HepG2 (cell line): Measurements from ENCODE around the gene CSNK1G1. TPM values are rescaled to one million over a fixed set of nuclear protein-coding genes. Genes with fewer than 3 reads are reported as not detected.

Source experiments
- CAMTA2 ChIP-seq: sonication (generic); formaldehyde crosslinking; IDR thresholded peaks from 2 replicates; pipeline ENCODE4 v1.4.0; 2020; ENCODE audit warnings: mild to moderate bottlenecking, missing genetic modification reagents, borderline replicate concordance
- DRAP1 ChIP-seq: IDR thresholded peaks from 2 replicates; pipeline ENCODE4 v1.6.1; 2016; ENCODE audit warnings: missing genetic modification reagents, missing compliant biosample characterization
- FIP1L1 ChIP-seq: fragments of 200-400 bp; formaldehyde crosslinking; IDR thresholded peaks from 2 replicates; pipeline ENCODE4 v1.6.1; 2018; ENCODE audit warnings: low read depth, mild to moderate bottlenecking, low read length, moderate library complexity, borderline replicate concordance; ENCODE audit not compliant: insufficient read depth
- FOXP1 ChIP-seq, 2 experiments: fragments of 450-650 bp in 1 of 2; IDR thresholded peaks; 2 replicates each; pipeline ENCODE4 v1.6.1; 2017 to 2018; ENCODE audit warnings: antibody characterized with exemption in 1 of 2
- GRHL1 ChIP-seq: sonication (generic); formaldehyde crosslinking; conservative IDR thresholded peaks from 2 replicates; pipeline ENCODE4 v1.8.0; 2022; ENCODE audit warnings: missing genetic modification reagents
- PPARG ChIP-seq: conservative IDR thresholded peaks from 2 replicates; pipeline ENCODE4 v1.6.1; 2016; ENCODE audit warnings: missing biosample characterization, missing genetic modification reagents
- TFDP1 ChIP-seq: IDR thresholded peaks from 2 replicates; pipeline ENCODE4 v1.6.1; 2016; ENCODE audit warnings: missing compliant biosample characterization, missing genetic modification reagents, borderline replicate concordance
- TRAFD1 ChIP-seq: sonication (generic); formaldehyde crosslinking; IDR thresholded peaks from 2 replicates; pipeline ENCODE4 v1.5.1; 2020; ENCODE audit warnings: missing genetic modification reagents, mild to moderate bottlenecking, borderline replicate concordance
- UBTF ChIP-seq: sonication (generic); formaldehyde crosslinking; IDR thresholded peaks from 2 replicates; pipeline ENCODE4 v1.4.0; 2020; ENCODE audit warnings: mild to moderate bottlenecking, missing genetic modification reagents
- ZEB1 ChIP-seq: IDR thresholded peaks from 2 replicates; pipeline ENCODE4 v1.6.1; 2012; ENCODE audit warnings: mild to moderate bottlenecking, low read depth, inconsistent platforms; ENCODE audit not compliant: insufficient replicate concordance
- ZKSCAN1 ChIP-seq: fragments of 150-350 bp; IDR thresholded peaks from 2 replicates; pipeline ENCODE4 v1.6.1; 2014; ENCODE audit warnings: low read length
- ZMAT3 ChIP-seq: sonication (generic); formaldehyde crosslinking; conservative IDR thresholded peaks from 2 replicates; pipeline ENCODE4 v1.7.0; 2021; ENCODE audit warnings: missing genetic modification reagents
- ZNF296 ChIP-seq: sonication (generic); formaldehyde crosslinking; conservative IDR thresholded peaks from 2 replicates; pipeline ENCODE4 v1.5.0; 2020; ENCODE audit warnings: mild to moderate bottlenecking, missing genetic modification reagents
- ZNF367 ChIP-seq: sonication (generic); formaldehyde crosslinking; IDR thresholded peaks from 2 replicates; pipeline ENCODE4 v1.4.0; 2020; ENCODE audit warnings: missing genetic modification reagents, borderline replicate concordance
- ZNF639 ChIP-seq: conservative IDR thresholded peaks from 2 replicates; pipeline ENCODE4 v1.6.1; 2018; ENCODE audit warnings: missing genetic modification reagents
- ZNF878 ChIP-seq: sonication (generic); formaldehyde crosslinking; IDR thresholded peaks from 2 replicates; pipeline ENCODE4 v1.8.1; 2023; ENCODE audit warnings: mild to moderate bottlenecking, missing genetic modification reagents, moderate library complexity
- polyA plus RNA-seq, 8 experiments: library from polyadenylated mRNA; depleted of rRNA in 3 of 8; stranded (reverse) in 7 of 8; unstranded in 1 of 8; fragments of >200 nt; fragmentation: Illumina TruSeq in 4 of 8; extraction: Trizol in 4 of 8; gene quantifications; 2 replicates each; pipeline versions ENCODE4 v1.2.1 to v1.2.3, GENCODE V29; 2011 to 2016; ENCODE audit warnings: low read depth in 4 of 8, missing spikeins in 1 of 8, mixed read lengths in 1 of 8; ENCODE audit not compliant: insufficient read depth in 1 of 8
- total RNA-seq, 5 experiments: library from RNA; depleted of rRNA; stranded (reverse); fragments of >200 nt; fragmentation: Illumina TruSeq; extraction: Trizol; gene quantifications; 2 replicates each; pipeline ENCODE4 v1.2.3, GENCODE V29; 2016; ENCODE audit warnings: low read depth in 1 of 5

CSNK1G1 gene
- total and polyA plus RNA-seq, 2 of the 13 experiments (the other 11 are each of a cell fraction or from before 2014, with no cell fraction given), result 8.5 to 12.6 TPM

- TF ChIP-seq ZNF639 (CRISPR knock-in tag) (peak; percentile 72; the same call in 1 of the 2 replicates), CAMTA2 (CRISPR knock-in tag) (no peak), ZNF878 (CRISPR knock-in tag) (no peak; the same call in 1 of the 2 replicates), ZMAT3 (CRISPR knock-in tag) (peak; percentile 49; the same call in 1 of the 2 replicates), PPARG (CRISPR knock-in tag) (0 out of 2 replicates have a peak, but pooled peaks have one; percentile 15), ZEB1 (no peak), TRAFD1 (CRISPR knock-in tag) (no peak), ZNF367 (no peak), GRHL1 (CRISPR knock-in tag) (no peak), DRAP1 (CRISPR knock-in tag) (peak; percentile 50), TFDP1 (CRISPR knock-in tag) (peak; percentile 41; the same call in 1 of the 2 replicates), ZKSCAN1 (no peak), ZNF296 (CRISPR knock-in tag) (no peak), UBTF (CRISPR knock-in tag) (peak; percentile 70; the same call in 1 of the 2 replicates), FIP1L1 (no peak), FOXP1 (IDR thresholded peaks at IDR 0.05) (no peak), FOXP1 (CRISPR knock-in tag; IDR thresholded peaks at IDR 0.05) (no peak)
These were observed 192.9 kb downstream of the CSNK1G1 start, which contains the start of gene PPIB (continued) for GRCh38 chr15:64162869-64163658.
